Activated CD4-positive, alpha-beta T cell treated with anti-CD3 and anti-CD28 coated beads, Interleukin-2, amount 50 U/mL, for 48 hours (primary cell): ENCODE data around the gene ABI3.
A peak's percentile ranks its signal among the peaks of the same experiment; 100 is the strongest.

Source experiments
- DNase-seq, 2 experiments: peaks; one replicate each; pipeline ENCODE4 v3.0.0-alpha.2; 2020

ABI3 gene

GRCh38 chr17:49226771-49227435, 16.4 kb downstream of the ABI3 start:
- no peak for DNase-seq

GRCh38 chr17:49227436-49228261, 17.1 kb downstream of the ABI3 start:
- DNase-seq = peak; percentile 84 to 87

- DNase-seq = no peak
Measured at GRCh38 chr17:49229076-49229804, 18.7 kb downstream of the ABI3 start.

GRCh38 chr17:49229805-49230600, 19.5 kb downstream of the ABI3 start:
- no peak for DNase-seq

- DNase-seq = peak; percentile 83 to 86
Measured at GRCh38 chr17:49230636-49231562, 20.4 kb downstream of the ABI3 start, which contains the start of gene PHOSPHO1. Gene PHOSPHO1, minus strand, starts transcription at chr17:49230787. Its CDS starts 4,096 bp downstream, at chr17:49226691.

GRCh38 chr17:49231563-49231894, 21.0 kb downstream of the ABI3 start:
- DNase-seq = no peak

GRCh38 chr17:49234509-49235080, 24.1 kb downstream of the ABI3 start:
- no peak for DNase-seq

- DNase-seq = no peak
Measured at GRCh38 chr17:49235896-49236295, 25.4 kb downstream of the ABI3 start.

GRCh38 chr17:49239963-49240362, 29.5 kb downstream of the ABI3 start:
- DNase-seq = no peak

GRCh38 chr17:49240619-49241018, 30.1 kb downstream of the ABI3 start:
- DNase-seq = no peak

GRCh38 chr17:49241040-49241439, 30.5 kb downstream of the ABI3 start:
- no peak for DNase-seq

GRCh38 chr17:49241692-49242397, 31.3 kb downstream of the ABI3 start:
- no peak for DNase-seq

- DNase-seq = no peak
Measured at GRCh38 chr17:49242813-49243212, 32.3 kb downstream of the ABI3 start.

- no peak for DNase-seq
Measured at GRCh38 chr17:49244839-49245238, 34.3 kb downstream of the ABI3 start.

- no peak for DNase-seq
Measured at GRCh38 chr17:49247944-49248343, 37.4 kb downstream of the ABI3 start.

GRCh38 chr17:49249292-49249794, 38.8 kb downstream of the ABI3 start:
- no peak for DNase-seq

GRCh38 chr17:49249890-49250522, 39.5 kb downstream of the ABI3 start:
- DNase-seq = no peak

- DNase-seq = no peak
Measured at GRCh38 chr17:49252148-49252695, 41.7 kb downstream of the ABI3 start.

GRCh38 chr17:49254066-49254465, 43.6 kb downstream of the ABI3 start:
- DNase-seq = no peak

- no peak for DNase-seq
Measured at GRCh38 chr17:49255125-49255524, 44.6 kb downstream of the ABI3 start.
